ENCODE results near the gene VMAC. TPM values are rescaled to one million over a fixed set of nuclear protein-coding genes. Genes with fewer than 3 reads are reported as not detected.

VMAC gene
- total RNA-seq, 1 donor from 2014 or later: 7.5 TPM

DNA sequence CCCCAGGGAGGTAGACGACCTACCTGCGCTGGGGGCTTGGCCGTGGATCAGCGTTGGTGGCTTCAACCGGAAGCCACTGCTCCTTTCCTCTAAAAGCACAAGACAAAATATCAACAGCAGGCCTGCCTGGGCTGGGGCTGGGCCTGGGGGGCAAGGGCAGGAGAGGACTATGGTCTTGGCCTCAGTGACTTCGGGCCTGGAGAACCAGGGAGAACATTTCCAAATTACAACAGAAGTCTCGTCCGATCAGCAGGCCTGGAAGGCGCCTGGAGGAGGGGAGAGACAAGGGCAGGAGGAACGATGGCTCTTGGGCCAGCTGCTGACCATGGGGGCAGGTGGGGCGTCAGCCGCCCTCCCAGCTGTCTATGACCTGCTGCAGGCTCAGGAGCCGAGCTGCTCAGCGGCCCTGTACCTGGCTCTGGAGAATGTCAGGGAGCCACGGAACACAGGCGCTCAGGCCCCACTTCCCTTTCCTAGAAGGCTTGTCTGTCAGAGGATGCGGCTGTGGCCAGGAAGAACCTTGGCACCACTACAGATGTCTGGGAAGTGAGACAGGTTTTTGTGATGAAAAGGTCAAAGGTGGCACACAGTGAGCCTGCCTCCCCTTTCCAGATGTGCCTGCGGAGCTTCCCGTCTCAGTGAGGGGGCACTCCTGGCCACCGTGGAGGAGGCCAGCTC, 28.9 kb downstream of the VMAC start:
- TF ChIP-seq, protein P1, sequence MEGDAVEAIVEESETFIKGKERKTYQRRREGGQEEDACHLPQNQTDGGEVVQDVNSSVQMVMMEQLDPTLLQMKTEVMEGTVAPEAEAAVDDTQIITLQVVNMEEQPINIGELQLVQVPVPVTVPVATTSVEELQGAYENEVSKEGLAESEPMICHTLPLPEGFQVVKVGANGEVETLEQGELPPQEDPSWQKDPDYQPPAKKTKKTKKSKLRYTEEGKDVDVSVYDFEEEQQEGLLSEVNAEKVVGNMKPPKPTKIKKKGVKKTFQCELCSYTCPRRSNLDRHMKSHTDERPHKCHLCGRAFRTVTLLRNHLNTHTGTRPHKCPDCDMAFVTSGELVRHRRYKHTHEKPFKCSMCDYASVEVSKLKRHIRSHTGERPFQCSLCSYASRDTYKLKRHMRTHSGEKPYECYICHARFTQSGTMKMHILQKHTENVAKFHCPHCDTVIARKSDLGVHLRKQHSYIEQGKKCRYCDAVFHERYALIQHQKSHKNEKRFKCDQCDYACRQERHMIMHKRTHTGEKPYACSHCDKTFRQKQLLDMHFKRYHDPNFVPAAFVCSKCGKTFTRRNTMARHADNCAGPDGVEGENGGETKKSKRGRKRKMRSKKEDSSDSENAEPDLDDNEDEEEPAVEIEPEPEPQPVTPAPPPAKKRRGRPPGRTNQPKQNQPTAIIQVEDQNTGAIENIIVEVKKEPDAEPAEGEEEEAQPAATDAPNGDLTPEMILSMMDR (IDR thresholded peaks at IDR 0.05; ENCODE audit: partially characterized antibody, unreplicated experiment): no peak
- peak overlapping the region; percentile 23 for H3K27ac Mint-ChIP-seq (ENCODE audit: unreplicated experiment)
- H3K27me3 Mint-ChIP-seq (ENCODE audit: unreplicated experiment): peaks cover 2% of the 10 kb centered on the region
- no peaks in the 10 kb centered on the region for H3K9me3 Mint-ChIP-seq (ENCODE audit: unreplicated experiment)
- peaks cover 50% of the 10 kb centered on the region for H3K4me1 Mint-ChIP-seq (ENCODE audit: low read depth, unreplicated experiment)
- no peak overlapping the region for H3K4me3 Mint-ChIP-seq (ENCODE audit: unreplicated experiment)
- H3K36me3 Mint-ChIP-seq (ENCODE audit: unreplicated experiment): no peaks in the 10 kb centered on the region
- DNase-seq: no peak

DNA sequence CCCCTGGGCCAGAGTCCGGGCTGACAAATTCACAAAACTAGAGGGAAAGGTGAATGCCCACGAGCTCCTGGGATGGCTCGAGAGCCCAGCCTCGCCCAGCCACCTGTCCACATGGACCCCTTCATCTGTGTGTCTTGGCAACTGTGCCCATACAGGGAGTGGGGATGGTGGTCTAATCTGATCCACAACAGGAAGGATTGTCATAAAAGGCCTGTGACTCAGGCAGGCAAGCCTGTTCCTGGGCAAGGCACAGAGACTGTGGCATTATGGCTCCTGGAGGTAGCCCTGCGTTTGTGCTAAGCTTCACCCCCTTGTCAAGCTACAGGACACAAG, 29.4 kb downstream of the VMAC start:
- no peak for DNase-seq
- no peak overlapping the region for H3K27ac Mint-ChIP-seq (ENCODE audit: unreplicated experiment)
- H3K9me3 Mint-ChIP-seq (ENCODE audit: unreplicated experiment): no peaks in the 10 kb centered on the region
- no peaks in the 10 kb centered on the region for H3K27me3 Mint-ChIP-seq (ENCODE audit: unreplicated experiment)
- peaks cover 50% of the 10 kb centered on the region for H3K4me1 Mint-ChIP-seq (ENCODE audit: low read depth, unreplicated experiment)
- TF ChIP-seq, protein P1 (IDR thresholded peaks at IDR 0.05; ENCODE audit: partially characterized antibody, unreplicated experiment): no peak
- H3K4me3 Mint-ChIP-seq (ENCODE audit: unreplicated experiment): no peak overlapping the region
- H3K36me3 Mint-ChIP-seq (ENCODE audit: unreplicated experiment): no peaks in the 10 kb centered on the region

DNA sequence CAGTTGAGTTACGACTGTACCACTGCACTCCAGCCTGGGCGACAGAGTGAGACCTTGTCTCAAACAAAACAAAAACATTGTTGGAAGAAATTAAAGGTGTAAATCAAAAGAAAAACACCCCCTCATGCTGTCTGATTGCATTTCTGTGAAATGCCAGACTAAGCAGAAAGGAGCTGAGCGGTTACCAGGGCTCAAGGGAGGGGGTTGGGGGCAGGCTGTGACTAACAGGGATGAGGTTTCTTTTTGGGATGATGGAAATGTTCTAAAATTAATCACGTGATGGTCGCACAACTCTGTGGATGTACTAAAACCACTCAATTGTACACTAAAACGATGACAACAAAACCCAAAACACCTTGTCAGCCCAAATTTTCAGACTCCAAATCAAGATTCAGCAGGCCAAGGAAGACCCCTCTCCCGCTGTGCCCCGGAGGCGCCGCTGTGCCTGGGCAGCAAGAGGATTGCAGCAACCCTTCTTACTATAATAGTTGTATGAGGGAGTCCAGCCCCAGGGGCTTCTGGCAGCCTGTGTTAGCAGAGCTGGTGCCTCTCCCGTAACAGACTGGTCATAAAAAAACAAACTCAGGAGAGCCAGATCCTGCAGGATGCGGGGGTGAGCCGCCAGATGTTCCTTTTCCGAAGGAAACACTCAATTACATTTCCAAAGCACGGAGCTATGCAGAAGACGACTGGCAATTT, 30.3 kb downstream of the VMAC start:
- H3K9me3 Mint-ChIP-seq (ENCODE audit: unreplicated experiment): no peaks in the 10 kb centered on the region
- TF ChIP-seq, protein P1 (IDR thresholded peaks at IDR 0.05; ENCODE audit: partially characterized antibody, unreplicated experiment): no peak
- DNase-seq: no peak
- H3K4me1 Mint-ChIP-seq (ENCODE audit: low read depth, unreplicated experiment): peaks cover 57% of the 10 kb centered on the region
- H3K27ac Mint-ChIP-seq (ENCODE audit: unreplicated experiment): peak overlapping the region; percentile 78
- no peaks in the 10 kb centered on the region for H3K27me3 Mint-ChIP-seq (ENCODE audit: unreplicated experiment)
- no peaks in the 10 kb centered on the region for H3K36me3 Mint-ChIP-seq (ENCODE audit: unreplicated experiment)
- peak overlapping the region; percentile 18 for H3K4me3 Mint-ChIP-seq (ENCODE audit: unreplicated experiment)

DNA sequence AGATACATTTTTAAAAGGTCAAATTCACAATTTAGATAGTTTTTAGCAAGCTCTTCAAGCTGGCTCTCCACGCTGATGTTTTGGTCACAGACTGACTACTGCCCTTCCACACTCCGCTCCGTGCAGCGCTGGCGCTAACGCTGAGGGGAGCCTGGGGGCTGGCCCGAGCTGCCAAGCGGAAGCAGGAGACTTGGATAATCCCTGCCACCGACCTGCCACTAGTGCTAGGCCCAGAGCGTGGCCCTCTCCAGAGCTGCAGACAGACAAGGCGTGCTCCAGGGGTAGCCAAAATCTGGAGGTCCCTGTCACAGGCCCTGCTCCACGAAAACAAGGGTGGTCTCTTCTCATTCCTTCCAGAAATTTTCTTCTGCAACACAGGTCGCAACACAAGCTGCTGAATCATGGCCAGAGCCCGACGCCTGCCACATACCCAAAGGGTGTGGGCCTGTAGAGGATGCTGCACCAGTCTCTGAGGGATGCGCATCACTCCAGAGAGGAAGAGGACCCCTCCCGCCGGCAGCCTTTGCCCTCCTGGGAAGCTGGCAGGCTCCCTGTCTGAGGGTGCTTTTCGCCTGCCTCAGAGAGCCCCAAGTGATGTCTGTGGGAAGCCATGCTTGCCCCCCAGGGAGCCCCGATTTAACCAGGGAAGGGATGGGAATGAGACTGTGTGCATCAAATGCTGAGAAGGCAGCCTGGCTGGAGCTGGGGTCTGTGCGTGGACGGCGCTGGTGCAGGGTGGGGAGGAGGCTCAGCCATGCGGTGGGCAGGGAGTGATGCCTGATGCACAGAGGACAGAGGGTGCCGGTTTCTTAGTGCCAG, 31.0 kb downstream of the VMAC start:
- no peaks in the 10 kb centered on the region for H3K36me3 Mint-ChIP-seq (ENCODE audit: unreplicated experiment)
- H3K27me3 Mint-ChIP-seq (ENCODE audit: unreplicated experiment): no peaks in the 10 kb centered on the region
- peak overlapping the region; percentile 56 for H3K4me3 Mint-ChIP-seq (ENCODE audit: unreplicated experiment)
- DNase-seq: no peak
- no peaks in the 10 kb centered on the region for H3K9me3 Mint-ChIP-seq (ENCODE audit: unreplicated experiment)
- TF ChIP-seq, protein P1 (IDR thresholded peaks at IDR 0.05; ENCODE audit: partially characterized antibody, unreplicated experiment): no peak
- peak overlapping the region; percentile 78 for H3K27ac Mint-ChIP-seq (ENCODE audit: unreplicated experiment)
- peaks cover 60% of the 10 kb centered on the region for H3K4me1 Mint-ChIP-seq (ENCODE audit: low read depth, unreplicated experiment)

DNA sequence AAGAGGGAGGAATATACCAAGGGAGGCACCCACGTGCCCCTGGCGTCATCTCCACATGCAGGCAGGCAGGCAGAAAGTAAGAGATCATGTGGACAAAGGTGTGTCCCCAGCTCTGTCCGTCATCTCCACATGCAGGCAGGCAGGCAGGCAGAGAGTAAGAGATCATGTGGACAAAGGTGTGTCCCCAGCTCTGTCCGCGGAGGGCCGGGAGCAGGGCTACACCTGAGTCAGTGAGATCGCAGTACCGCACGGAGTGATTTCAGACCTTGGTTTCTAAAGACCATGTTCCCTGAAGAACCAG, 31.6 kb downstream of the VMAC start:
- TF ChIP-seq, protein P1 (IDR thresholded peaks at IDR 0.05; ENCODE audit: partially characterized antibody, unreplicated experiment): no peak
- no peak for DNase-seq
- Mint-ChIP-seq H3K4me3 (ENCODE audit: unreplicated experiment) (peak overlapping the region; percentile 56), H3K36me3 (ENCODE audit: unreplicated experiment) (no peaks in the 10 kb centered on the region), H3K4me1 (ENCODE audit: low read depth, unreplicated experiment) (peaks cover 60% of the 10 kb centered on the region), H3K27me3 (ENCODE audit: unreplicated experiment) (no peaks in the 10 kb centered on the region), H3K27ac (ENCODE audit: unreplicated experiment) (peak overlapping the region; percentile 78), H3K9me3 (ENCODE audit: unreplicated experiment) (no peaks in the 10 kb centered on the region)

Data from glutamatergic neuron (in vitro differentiated cells).